PC-3 (cell line): ENCODE results near the gene VSIG8. TPM values are rescaled to one million over a fixed set of nuclear protein-coding genes. Genes with fewer than 3 reads are reported as not detected.

Source experiments
- ATAC-seq: fragments of 200-7000 bp; cut with Tn5 transposase; 2 replicates; pipeline ENCODE4 v1.9.1; 2020; ENCODE audit warnings: mild to moderate bottlenecking, moderate library complexity
- BruUV-seq: library from RNA; stranded (reverse); fragments of 400-500 nt; replicated peaks from 2 replicates; lab custom pipeline; 2021; lab: Mats Ljungman, UMichigan
- CTCF ChIA-PET: fragments of 300-600 bp; sonication (Branson Sonifier 250); formaldehyde crosslinking; loops from one replicate; lab custom pipeline; 2022; ENCODE audit warnings: antibody characterized with exemption; lab: Charles Lee
- POLR2A ChIA-PET: fragments of 300-600 bp; sonication (Branson Sonifier 250); formaldehyde crosslinking; loops from one replicate; lab custom pipeline; 2022; ENCODE audit warnings: antibody characterized with exemption; ENCODE audit not compliant: unreplicated experiment; lab: Charles Lee
- DNase-seq: peaks from one replicate; pipeline ENCODE4 v3.0.0-alpha.2; 2015
- H2AFZ ChIP-seq: fragments of 300-600 bp; sonication (generic); 2 replicates; pipeline ENCODE4 v1.6.0; 2016; ENCODE audit warnings: antibody characterized with exemption, low read length
- H3F3A ChIP-seq: fragments of 300-600 bp; sonication (generic); one replicate; pipeline ENCODE4 v1.6.0; 2017; ENCODE audit warnings: antibody characterized with exemption, low read length, control low read depth, mild to moderate bottlenecking; ENCODE audit not compliant: unreplicated experiment
- H3K27ac ChIP-seq: fragments of 300-600 bp; sonication (generic); 2 replicates; pipeline ENCODE4 v1.5.1; 2016; ENCODE audit warnings: mild to moderate bottlenecking, low read length
- H3K27me3 ChIP-seq: fragments of 300-600 bp; sonication (generic); 2 replicates; pipeline ENCODE4 v1.6.1; 2016; ENCODE audit warnings: low read length, mixed read lengths
- H3K36me3 ChIP-seq: fragments of 300-600 bp; sonication (generic); 2 replicates; pipeline ENCODE4 v1.6.1; 2016; ENCODE audit warnings: low read depth, mixed run types, low read length, mixed read lengths
- H3K4me1 ChIP-seq: fragments of 300-600 bp; sonication (generic); 2 replicates; pipeline ENCODE4 v1.5.1; 2016; ENCODE audit warnings: low read length; ENCODE audit not compliant: insufficient read depth
- H3K4me2 ChIP-seq: fragments of 300-600 bp; sonication (generic); 2 replicates; pipeline ENCODE4 v1.6.0; 2016; ENCODE audit warnings: low read length
- H3K4me3 ChIP-seq: fragments of 300-600 bp; sonication (generic); 2 replicates; pipeline ENCODE4 v1.5.1; 2016; ENCODE audit warnings: mild to moderate bottlenecking, low read length, mixed read lengths
- H3K79me2 ChIP-seq: fragments of 300-600 bp; sonication (generic); 2 replicates; pipeline ENCODE4 v1.6.1; 2017; ENCODE audit warnings: low read length, mixed read lengths
- H3K9ac ChIP-seq: fragments of 300-600 bp; sonication (generic); 2 replicates; pipeline ENCODE4 v1.6.0; 2016; ENCODE audit warnings: mild to moderate bottlenecking, low read length
- H3K9me2 ChIP-seq: fragments of 300-600 bp; sonication (generic); replicated peaks from 2 replicates; pipeline ENCODE4 v1.6.1; 2016; ENCODE audit warnings: mixed run types, low read length, mixed read lengths
- H3K9me3 ChIP-seq: fragments of 300-600 bp; sonication (generic); 2 replicates; pipeline ENCODE4 v1.6.1; 2016; ENCODE audit warnings: low read length, mixed read lengths
- H4K20me1 ChIP-seq: fragments of 300-600 bp; sonication (generic); 2 replicates; pipeline ENCODE4 v1.6.1; 2016; ENCODE audit warnings: low read length, mixed read lengths
- CTCF ChIP-seq: fragments of 300-600 bp; sonication (generic); conservative IDR thresholded peaks from 2 replicates; pipeline ENCODE4 v1.5.1; 2017; ENCODE audit warnings: antibody characterized with exemption, low read depth, mild to moderate bottlenecking, low read length
- EZH2 ChIP-seq: fragments of 300-600 bp; sonication (generic); IDR thresholded peaks from one replicate; pipeline ENCODE4 v1.6.1; 2017; ENCODE audit warnings: antibody characterized with exemption, mild to moderate bottlenecking, low read length; ENCODE audit not compliant: unreplicated experiment
- EZH2phosphoT487 ChIP-seq: fragments of 300-600 bp; sonication (generic); IDR thresholded peaks from 2 replicates; pipeline ENCODE4 v1.6.1; 2018; ENCODE audit warnings: mild to moderate bottlenecking, antibody characterized with exemption, low read length, borderline replicate concordance
- intact Hi-C: fragments of 100-400 bp; cut with micrococcal nuclease; formaldehyde crosslinking; loops from 2 replicates; pipeline ENCODE4 v1.9.0; 2023
- total RNA-seq: library from RNA; depleted of rRNA; stranded (reverse); fragments of >200 nt; gene quantifications from 2 replicates; pipeline ENCODE4 v1.2.3, GENCODE V29; 2014

The VSIG8 gene
- total RNA-seq, 1 experiment from 2014 or later = 0.47 TPM

- H3K9me3 ChIP-seq = no peaks in the 10 kb centered on the region
- no peaks in the 10 kb centered on the region for H3K79me2 ChIP-seq
- no peaks in the 10 kb centered on the region for H3K9me2 ChIP-seq
- BruUV-seq = no TSS peak
- no peak for DNase-seq
- H3K36me3 ChIP-seq = no peaks in the 10 kb centered on the region
- CTCF ChIA-PET = no interaction called here
- intact Hi-C loops = no loop called here
- H3K4me2 ChIP-seq = no peak overlapping the region
- no peak overlapping the region for H2AFZ ChIP-seq
- H3F3A ChIP-seq = no peaks in the 10 kb centered on the region
- H3K9ac ChIP-seq = no peak overlapping the region
- TF ChIP-seq CTCF (no peak), EZH2phosphoT487 (no peak), EZH2 (no peak)
- POLR2A ChIA-PET = no interaction called here
- H3K4me1 ChIP-seq = no peaks in the 10 kb centered on the region; the same call in 1 of the 2 replicates
- H3K27ac ChIP-seq = no peak overlapping the region
- ATAC-seq = no peak
- no peak overlapping the region for H3K4me3 ChIP-seq
- no peaks in the 10 kb centered on the region for H3K27me3 ChIP-seq
- no peaks in the 10 kb centered on the region for H4K20me1 ChIP-seq
Observed at GRCh38 chr1:159860456-159860855, 2.0 kb downstream of the VSIG8 start.

GRCh38 chr1:159859767-159860322 is 2.6 kb downstream of the VSIG8 start:
- H4K20me1 ChIP-seq = no peaks in the 10 kb centered on the region
- ATAC-seq = no peak

More at GRCh38 chr1:159859767-159860322, 2.6 kb downstream of the VSIG8 start:
- Histone ChIP-seq H2AFZ (no peak overlapping the region), H3K79me2 (no peaks in the 10 kb centered on the region), H3K9me3 (no peaks in the 10 kb centered on the region), H3K27ac (no peak overlapping the region), H3F3A (no peaks in the 10 kb centered on the region), H3K9me2 (no peaks in the 10 kb centered on the region), H3K9ac (no peak overlapping the region), H3K36me3 (no peaks in the 10 kb centered on the region), H3K4me3 (no peak overlapping the region), H3K4me2 (no peak overlapping the region), H3K4me1 (peaks cover 3% of the 10 kb centered on the region), H3K27me3 (no peaks in the 10 kb centered on the region)
- DNase-seq = no peak
- ChIA-PET CTCF (no interaction called here), POLR2A (no interaction called here)
- no TSS peak for BruUV-seq
- TF ChIP-seq EZH2 (no peak), CTCF (no peak), EZH2phosphoT487 (no peak)
- intact Hi-C loops = no loop called here
